NCI-H1694 (cell line): ENCODE results near the gene POLR3E.

ENCODE experiments used
- DNase-seq: peaks from one replicate; lab custom pipeline; 2025; lab: John Stamatoyannopoulos, UW

Gene POLR3E

GRCh38 chr16:22317001-22317530 is 19.9 kb downstream of the POLR3E start:
- DNase-seq = no peak

GRCh38 chr16:22317625-22318024 is 20.4 kb downstream of the POLR3E start:
- no peak for DNase-seq

- no peak for DNase-seq
Observed at GRCh38 chr16:22318690-22319358, 21.6 kb downstream of the POLR3E start.

- DNase-seq = no peak
Observed at GRCh38 chr16:22320572-22321339, 23.5 kb downstream of the POLR3E start.

GRCh38 chr16:22321340-22322001 is 24.3 kb downstream of the POLR3E start:
- DNase-seq = peak; percentile 26

- no peak for DNase-seq
Observed at GRCh38 chr16:22322021-22322471, 24.8 kb downstream of the POLR3E start.

GRCh38 chr16:22322741-22323140 is 25.5 kb downstream of the POLR3E start:
- DNase-seq = no peak

- no peak for DNase-seq
Observed at GRCh38 chr16:22323173-22323958, 26.2 kb downstream of the POLR3E start.

- no peak for DNase-seq
Observed at GRCh38 chr16:22323959-22324786, 27.0 kb downstream of the POLR3E start.

GRCh38 chr16:22324787-22325597 is 27.8 kb downstream of the POLR3E start:
- DNase-seq = no peak

GRCh38 chr16:22325598-22326368 is 28.6 kb downstream of the POLR3E start:
- DNase-seq = no peak

GRCh38 chr16:22326369-22326652 is 29.1 kb downstream of the POLR3E start:
- no peak for DNase-seq

- DNase-seq = no peak
Observed at GRCh38 chr16:22326771-22327445, 29.7 kb downstream of the POLR3E start.

- no peak for DNase-seq
Observed at GRCh38 chr16:22327446-22327775, 30.2 kb downstream of the POLR3E start.

- DNase-seq = no peak
Observed at GRCh38 chr16:22328081-22328725, 31.0 kb downstream of the POLR3E start.

GRCh38 chr16:22329199-22329695 is 32.0 kb downstream of the POLR3E start:
- DNase-seq = no peak

GRCh38 chr16:22330326-22330725 is 33.1 kb downstream of the POLR3E start:
- DNase-seq = no peak

GRCh38 chr16:22333457-22333994 is 36.3 kb downstream of the POLR3E start:
- DNase-seq = no peak
